ENCODE data around the gene CADM1.

DNA sequence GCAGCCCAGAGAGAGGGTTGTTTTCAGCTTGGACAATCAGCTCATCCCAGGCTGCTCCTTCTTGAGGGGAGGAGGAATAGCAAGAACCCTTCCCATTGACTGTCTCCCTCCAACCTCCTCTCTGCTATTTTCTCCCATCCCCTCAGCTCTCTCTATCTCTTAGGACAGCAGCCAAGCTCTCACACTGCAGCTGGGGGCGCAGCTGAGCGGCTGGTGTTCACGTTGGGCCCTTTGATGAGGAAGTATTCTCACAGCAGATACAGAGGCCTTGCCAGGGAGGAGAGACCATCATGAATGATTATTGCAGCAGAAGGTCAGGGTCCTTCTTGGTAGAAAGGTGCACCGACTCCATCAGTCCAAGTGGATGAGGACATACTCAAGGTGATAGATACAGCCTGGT is 26.5 kb upstream of the CADM1 start:
- TF ChIP-seq POLR2A (IDR thresholded peaks at IDR 0.05) = no peak
- TF ChIP-seq, protein P1, sequence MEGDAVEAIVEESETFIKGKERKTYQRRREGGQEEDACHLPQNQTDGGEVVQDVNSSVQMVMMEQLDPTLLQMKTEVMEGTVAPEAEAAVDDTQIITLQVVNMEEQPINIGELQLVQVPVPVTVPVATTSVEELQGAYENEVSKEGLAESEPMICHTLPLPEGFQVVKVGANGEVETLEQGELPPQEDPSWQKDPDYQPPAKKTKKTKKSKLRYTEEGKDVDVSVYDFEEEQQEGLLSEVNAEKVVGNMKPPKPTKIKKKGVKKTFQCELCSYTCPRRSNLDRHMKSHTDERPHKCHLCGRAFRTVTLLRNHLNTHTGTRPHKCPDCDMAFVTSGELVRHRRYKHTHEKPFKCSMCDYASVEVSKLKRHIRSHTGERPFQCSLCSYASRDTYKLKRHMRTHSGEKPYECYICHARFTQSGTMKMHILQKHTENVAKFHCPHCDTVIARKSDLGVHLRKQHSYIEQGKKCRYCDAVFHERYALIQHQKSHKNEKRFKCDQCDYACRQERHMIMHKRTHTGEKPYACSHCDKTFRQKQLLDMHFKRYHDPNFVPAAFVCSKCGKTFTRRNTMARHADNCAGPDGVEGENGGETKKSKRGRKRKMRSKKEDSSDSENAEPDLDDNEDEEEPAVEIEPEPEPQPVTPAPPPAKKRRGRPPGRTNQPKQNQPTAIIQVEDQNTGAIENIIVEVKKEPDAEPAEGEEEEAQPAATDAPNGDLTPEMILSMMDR (IDR thresholded peaks at IDR 0.05) = no peak

All from right lobe of liver (tissue), 4 donors.